Liver (tissue), 3 donors: ENCODE results near the gene SNX18.

Experiments
- CTCF ChIP-seq: fragments of 150-350 bp; IDR thresholded peaks from 2 replicates; pipeline ENCODE4 v1.5.1; 2017; ENCODE audit warnings: improper control_type of control experiment, low read depth, low read length; ENCODE audit not compliant: missing input control
- GABPA ChIP-seq, 2 donors: IDR thresholded peaks in 1 of 2; conservative IDR thresholded peaks in 1 of 2; 2 replicates each; pipeline ENCODE4 v1.6.1; 2016; ENCODE audit warnings: antibody characterized with exemption in 2 of 2, mild to moderate bottlenecking in 1 of 2, moderate library complexity in 1 of 2
- JUND ChIP-seq, 2 donors: IDR thresholded peaks; 2 replicates each; pipeline ENCODE4 v1.6.1; 2016; ENCODE audit warnings: antibody characterized with exemption in 2 of 2
- MAX ChIP-seq: IDR thresholded peaks from 2 replicates; pipeline ENCODE4 v1.6.1; 2016; ENCODE audit warnings: antibody characterized with exemption
- NR2F2 ChIP-seq: IDR thresholded peaks from 2 replicates; pipeline ENCODE4 v1.6.1; 2016; ENCODE audit warnings: antibody characterized with exemption
- RAD21 ChIP-seq, 2 donors: IDR thresholded peaks; 2 replicates each; pipeline ENCODE4 v1.6.1; 2016; ENCODE audit warnings: antibody characterized with exemption in 2 of 2, mild to moderate bottlenecking in 2 of 2
- REST ChIP-seq: IDR thresholded peaks from 2 replicates; pipeline ENCODE4 v1.6.1; 2016; ENCODE audit warnings: antibody characterized with exemption, mild to moderate bottlenecking
- RXRA ChIP-seq, 2 donors: IDR thresholded peaks; 2 replicates each; pipeline ENCODE4 v1.6.1; 2017 to 2018; ENCODE audit warnings: antibody characterized with exemption in 2 of 2, mild to moderate bottlenecking in 1 of 2
- SP1 ChIP-seq: IDR thresholded peaks from 2 replicates; pipeline ENCODE4 v1.6.1; 2018; ENCODE audit warnings: antibody characterized with exemption, mild to moderate bottlenecking
- YY1 ChIP-seq: IDR thresholded peaks from 2 replicates; pipeline ENCODE4 v1.6.1; 2016; ENCODE audit warnings: antibody characterized with exemption, mild to moderate bottlenecking
- donor health status: healthy.
- donor health status: healthy.

- TF ChIP-seq CTCF (no peak), RAD21 (IDR thresholded peaks at IDR 0.05) (no peak), REST (no peak), YY1 (no peak), GABPA (IDR thresholded peaks at IDR 0.05 in 1 of 2, conservative IDR thresholded peaks at IDR 0.05 in 1 of 2) (no peak), RXRA (IDR thresholded peaks at IDR 0.05) (no peak), NR2F2 (no peak), JUND (IDR thresholded peaks at IDR 0.05) (no peak), SP1 (no peak), MAX (no peak)
Observed at GRCh38 chr5:54548565-54548964, 31.0 kb downstream of the SNX18 start.
